Measurements from ENCODE around the gene ECE1. TPM values are rescaled to one million over a fixed set of nuclear protein-coding genes. Genes with fewer than 3 reads are reported as not detected.
A peak's percentile ranks its signal among the peaks of the same experiment; 100 is the strongest.

The ECE1 gene
- total and polyA plus RNA-seq, 2 of the 13 experiments (the other 11 are each of a cell fraction or from before 2014, with no cell fraction given), result 13.5 to 21.2 TPM

DNA sequence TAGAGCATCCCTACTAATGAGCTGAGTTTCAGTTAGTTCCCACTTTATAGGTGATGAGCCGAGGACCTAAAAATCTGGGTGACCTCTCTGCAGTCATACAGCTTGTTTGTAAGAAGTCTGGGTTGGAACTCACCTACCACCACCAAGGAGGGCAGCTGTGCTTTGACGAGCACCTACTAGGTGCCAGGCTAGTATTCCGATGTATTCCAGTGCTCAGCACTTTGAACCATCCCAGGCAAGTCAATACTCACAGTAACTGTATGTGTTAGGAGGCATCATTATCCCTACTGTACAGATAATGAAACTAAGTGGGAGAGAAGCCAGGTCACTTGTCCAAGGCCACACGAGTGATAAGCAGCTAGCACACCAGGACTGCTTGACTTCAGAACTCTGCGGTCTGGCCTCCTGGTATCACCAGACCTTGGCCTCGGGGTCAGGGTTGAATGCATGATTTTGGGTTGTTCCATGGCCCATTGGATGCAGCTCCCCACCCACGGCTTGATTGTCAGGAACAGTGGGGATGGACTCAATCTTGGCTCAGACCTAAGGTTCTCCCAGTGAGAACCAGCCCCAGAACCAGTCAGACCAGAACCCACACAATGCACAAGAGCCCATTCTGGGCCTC, 20.7 kb downstream of the ECE1 start (continued):
- no peak for TF ChIP-seq PAF1 (CRISPR knock-in tag; IDR thresholded peaks at IDR 0.05)
- TF ChIP-seq, protein P1, sequence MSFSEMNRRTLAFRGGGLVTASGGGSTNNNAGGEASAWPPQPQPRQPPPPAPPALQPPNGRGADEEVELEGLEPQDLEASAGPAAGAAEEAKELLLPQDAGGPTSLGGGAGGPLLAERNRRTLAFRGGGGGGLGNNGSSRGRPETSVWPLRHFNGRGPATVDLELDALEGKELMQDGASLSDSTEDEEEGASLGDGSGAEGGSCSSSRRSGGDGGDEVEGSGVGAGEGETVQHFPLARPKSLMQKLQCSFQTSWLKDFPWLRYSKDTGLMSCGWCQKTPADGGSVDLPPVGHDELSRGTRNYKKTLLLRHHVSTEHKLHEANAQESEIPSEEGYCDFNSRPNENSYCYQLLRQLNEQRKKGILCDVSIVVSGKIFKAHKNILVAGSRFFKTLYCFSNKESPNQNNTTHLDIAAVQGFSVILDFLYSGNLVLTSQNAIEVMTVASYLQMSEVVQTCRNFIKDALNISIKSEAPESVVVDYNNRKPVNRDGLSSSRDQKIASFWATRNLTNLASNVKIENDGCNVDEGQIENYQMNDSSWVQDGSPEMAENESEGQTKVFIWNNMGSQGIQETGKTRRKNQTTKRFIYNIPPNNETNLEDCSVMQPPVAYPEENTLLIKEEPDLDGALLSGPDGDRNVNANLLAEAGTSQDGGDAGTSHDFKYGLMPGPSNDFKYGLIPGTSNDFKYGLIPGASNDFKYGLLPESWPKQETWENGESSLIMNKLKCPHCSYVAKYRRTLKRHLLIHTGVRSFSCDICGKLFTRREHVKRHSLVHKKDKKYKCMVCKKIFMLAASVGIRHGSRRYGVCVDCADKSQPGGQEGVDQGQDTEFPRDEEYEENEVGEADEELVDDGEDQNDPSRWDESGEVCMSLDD (CRISPR knock-in tag; IDR thresholded peaks at IDR 0.05; ENCODE audit: borderline replicate concordance), result no peak
- TF ChIP-seq ATF1 (CRISPR knock-in tag; IDR thresholded peaks at IDR 0.05), result no peak
- peak; percentile 50 for TF ChIP-seq SKI (IDR thresholded peaks at IDR 0.05; ENCODE audit: partially characterized antibody)
- TF ChIP-seq ADNP (CRISPR knock-in tag; IDR thresholded peaks at IDR 0.05), result peak; percentile 57; the same call in 1 of the 2 replicates
- TF ChIP-seq ZNF720 (CRISPR knock-in tag; IDR thresholded peaks at IDR 0.05), result no peak
- no peak for TF ChIP-seq CCAR2 (optimal IDR thresholded peaks at IDR 0.05; ENCODE audit: low read depth, low read length)
- TF ChIP-seq ZNF256 (CRISPR knock-in tag; conservative IDR thresholded peaks at IDR 0.05), result no peak
- TF ChIP-seq, protein P2, sequence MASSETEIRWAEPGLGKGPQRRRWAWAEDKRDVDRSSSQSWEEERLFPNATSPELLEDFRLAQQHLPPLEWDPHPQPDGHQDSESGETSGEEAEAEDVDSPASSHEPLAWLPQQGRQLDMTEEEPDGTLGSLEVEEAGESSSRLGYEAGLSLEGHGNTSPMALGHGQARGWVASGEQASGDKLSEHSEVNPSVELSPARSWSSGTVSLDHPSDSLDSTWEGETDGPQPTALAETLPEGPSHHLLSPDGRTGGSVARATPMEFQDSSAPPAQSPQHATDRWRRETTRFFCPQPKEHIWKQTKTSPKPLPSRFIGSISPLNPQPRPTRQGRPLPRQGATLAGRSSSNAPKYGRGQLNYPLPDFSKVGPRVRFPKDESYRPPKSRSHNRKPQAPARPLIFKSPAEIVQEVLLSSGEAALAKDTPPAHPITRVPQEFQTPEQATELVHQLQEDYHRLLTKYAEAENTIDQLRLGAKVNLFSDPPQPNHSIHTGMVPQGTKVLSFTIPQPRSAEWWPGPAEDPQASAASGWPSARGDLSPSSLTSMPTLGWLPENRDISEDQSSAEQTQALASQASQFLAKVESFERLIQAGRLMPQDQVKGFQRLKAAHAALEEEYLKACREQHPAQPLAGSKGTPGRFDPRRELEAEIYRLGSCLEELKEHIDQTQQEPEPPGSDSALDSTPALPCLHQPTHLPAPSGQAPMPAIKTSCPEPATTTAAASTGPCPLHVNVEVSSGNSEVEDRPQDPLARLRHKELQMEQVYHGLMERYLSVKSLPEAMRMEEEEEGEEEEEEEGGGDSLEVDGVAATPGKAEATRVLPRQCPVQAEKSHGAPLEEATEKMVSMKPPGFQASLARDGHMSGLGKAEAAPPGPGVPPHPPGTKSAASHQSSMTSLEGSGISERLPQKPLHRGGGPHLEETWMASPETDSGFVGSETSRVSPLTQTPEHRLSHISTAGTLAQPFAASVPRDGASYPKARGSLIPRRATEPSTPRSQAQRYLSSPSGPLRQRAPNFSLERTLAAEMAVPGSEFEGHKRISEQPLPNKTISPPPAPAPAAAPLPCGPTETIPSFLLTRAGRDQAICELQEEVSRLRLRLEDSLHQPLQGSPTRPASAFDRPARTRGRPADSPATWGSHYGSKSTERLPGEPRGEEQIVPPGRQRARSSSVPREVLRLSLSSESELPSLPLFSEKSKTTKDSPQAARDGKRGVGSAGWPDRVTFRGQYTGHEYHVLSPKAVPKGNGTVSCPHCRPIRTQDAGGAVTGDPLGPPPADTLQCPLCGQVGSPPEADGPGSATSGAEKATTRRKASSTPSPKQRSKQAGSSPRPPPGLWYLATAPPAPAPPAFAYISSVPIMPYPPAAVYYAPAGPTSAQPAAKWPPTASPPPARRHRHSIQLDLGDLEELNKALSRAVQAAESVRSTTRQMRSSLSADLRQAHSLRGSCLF (CRISPR knock-in tag; IDR thresholded peaks at IDR 0.05; ENCODE audit: borderline replicate concordance), result no peak
- no peak for TF ChIP-seq ZNF674 (CRISPR knock-in tag; IDR thresholded peaks at IDR 0.05; ENCODE audit: low read depth)
- no peak for TF ChIP-seq ZNF207 (IDR thresholded peaks at IDR 0.05; ENCODE audit: borderline replicate concordance)
- TF ChIP-seq, protein P3, sequence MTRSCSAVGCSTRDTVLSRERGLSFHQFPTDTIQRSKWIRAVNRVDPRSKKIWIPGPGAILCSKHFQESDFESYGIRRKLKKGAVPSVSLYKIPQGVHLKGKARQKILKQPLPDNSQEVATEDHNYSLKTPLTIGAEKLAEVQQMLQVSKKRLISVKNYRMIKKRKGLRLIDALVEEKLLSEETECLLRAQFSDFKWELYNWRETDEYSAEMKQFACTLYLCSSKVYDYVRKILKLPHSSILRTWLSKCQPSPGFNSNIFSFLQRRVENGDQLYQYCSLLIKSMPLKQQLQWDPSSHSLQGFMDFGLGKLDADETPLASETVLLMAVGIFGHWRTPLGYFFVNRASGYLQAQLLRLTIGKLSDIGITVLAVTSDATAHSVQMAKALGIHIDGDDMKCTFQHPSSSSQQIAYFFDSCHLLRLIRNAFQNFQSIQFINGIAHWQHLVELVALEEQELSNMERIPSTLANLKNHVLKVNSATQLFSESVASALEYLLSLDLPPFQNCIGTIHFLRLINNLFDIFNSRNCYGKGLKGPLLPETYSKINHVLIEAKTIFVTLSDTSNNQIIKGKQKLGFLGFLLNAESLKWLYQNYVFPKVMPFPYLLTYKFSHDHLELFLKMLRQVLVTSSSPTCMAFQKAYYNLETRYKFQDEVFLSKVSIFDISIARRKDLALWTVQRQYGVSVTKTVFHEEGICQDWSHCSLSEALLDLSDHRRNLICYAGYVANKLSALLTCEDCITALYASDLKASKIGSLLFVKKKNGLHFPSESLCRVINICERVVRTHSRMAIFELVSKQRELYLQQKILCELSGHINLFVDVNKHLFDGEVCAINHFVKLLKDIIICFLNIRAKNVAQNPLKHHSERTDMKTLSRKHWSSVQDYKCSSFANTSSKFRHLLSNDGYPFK (CRISPR knock-in tag; IDR thresholded peaks at IDR 0.05; ENCODE audit: borderline replicate concordance), result no peak
- TF ChIP-seq KLF11 (CRISPR knock-in tag; IDR thresholded peaks at IDR 0.05), result no peak
- TF ChIP-seq TCF7 (IDR thresholded peaks at IDR 0.05; ENCODE audit: low read depth), result peak; percentile 68; the same call in 1 of the 2 replicates
- TF ChIP-seq AGO1 (IDR thresholded peaks at IDR 0.05; ENCODE audit: low read depth, low read length, poor library complexity, severe bottlenecking), result no peak
- TF ChIP-seq EZH2 (conservative IDR thresholded peaks at IDR 0.05; ENCODE audit: low read depth, low read length), result no peak
- peak; percentile 77; the same call in 1 of the 2 replicates for TF ChIP-seq GLI4 (CRISPR knock-in tag; IDR thresholded peaks at IDR 0.05; ENCODE audit: borderline replicate concordance)
- TF ChIP-seq RARG (CRISPR knock-in tag; IDR thresholded peaks at IDR 0.05; ENCODE audit: low read depth), result no peak
- peak; percentile 85 for TF ChIP-seq ZNF264 (CRISPR knock-in tag; IDR thresholded peaks at IDR 0.05)
- TF ChIP-seq REXO4 (CRISPR knock-in tag; IDR thresholded peaks at IDR 0.05; ENCODE audit: borderline replicate concordance), result no peak
- TF ChIP-seq ZSCAN29 (CRISPR knock-in tag; conservative IDR thresholded peaks at IDR 0.05), result peak; percentile 76; the same call in 1 of the 2 replicates

Data from HepG2 (cell line).